Measurements from ENCODE around the gene TBATA. TPM values are rescaled to one million over a fixed set of nuclear protein-coding genes. Genes with fewer than 3 reads are reported as not detected.
A peak's percentile ranks its signal among the peaks of the same experiment; 100 is the strongest.

TBATA gene
- total RNA-seq, 1 experiment from 2014 or later = not detected

DNA sequence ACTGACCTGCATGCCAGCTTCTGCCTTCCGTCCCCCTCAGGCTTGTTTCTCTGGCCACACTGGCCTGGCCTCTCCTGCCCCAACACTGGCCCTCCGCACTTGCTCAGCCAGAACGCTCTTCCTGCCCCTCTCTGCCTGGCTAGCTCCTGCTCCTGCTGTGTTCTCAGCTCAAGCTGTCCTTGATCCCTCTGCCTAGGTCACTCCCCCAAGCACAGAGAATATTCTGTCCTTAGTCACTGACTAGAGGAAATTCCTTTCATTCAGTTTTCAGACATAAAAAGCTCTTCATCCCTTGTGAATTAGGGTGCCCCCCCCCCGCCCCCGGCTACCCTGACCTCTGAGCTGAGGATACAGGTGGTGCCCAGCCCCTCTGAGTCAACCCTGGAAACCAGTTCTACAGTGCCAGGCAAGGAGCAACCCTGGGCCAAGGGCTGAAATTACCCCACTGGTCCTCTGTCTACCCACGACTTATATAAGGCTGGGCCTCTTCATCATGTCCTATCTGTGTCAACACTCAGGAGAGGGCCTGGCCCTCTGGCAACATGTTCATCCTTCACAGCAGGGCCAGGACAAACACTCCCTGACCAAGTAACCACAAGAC, 23.9 kb upstream of the TBATA start:
- no peak for DNase-seq (ENCODE audit: low read depth)

GRCh38 chr10:70807556-70807955, 22.4 kb upstream of the TBATA start:
- no peak for DNase-seq (ENCODE audit: low read depth)

DNA sequence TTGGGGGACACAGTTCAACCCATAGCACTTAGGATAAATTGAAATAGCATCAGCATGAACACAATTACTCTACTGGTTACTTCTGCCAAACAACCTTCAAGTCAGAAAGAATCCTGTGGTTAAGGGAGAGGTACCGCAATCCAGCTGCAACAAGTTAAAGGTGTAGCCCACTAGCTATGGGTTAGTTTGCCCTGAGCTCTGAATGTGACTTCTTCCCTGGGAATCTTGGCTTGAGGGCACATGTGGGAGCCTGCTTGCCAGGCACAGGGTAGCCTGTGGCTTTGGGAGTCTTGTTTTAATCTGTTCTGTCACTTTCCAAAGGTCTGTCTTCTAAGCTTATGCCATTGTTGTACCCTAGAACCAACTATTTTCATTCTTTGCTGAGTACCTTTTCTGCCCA, 21.7 kb upstream of the TBATA start:
- no peak for DNase-seq (ENCODE audit: low read depth)

DNA sequence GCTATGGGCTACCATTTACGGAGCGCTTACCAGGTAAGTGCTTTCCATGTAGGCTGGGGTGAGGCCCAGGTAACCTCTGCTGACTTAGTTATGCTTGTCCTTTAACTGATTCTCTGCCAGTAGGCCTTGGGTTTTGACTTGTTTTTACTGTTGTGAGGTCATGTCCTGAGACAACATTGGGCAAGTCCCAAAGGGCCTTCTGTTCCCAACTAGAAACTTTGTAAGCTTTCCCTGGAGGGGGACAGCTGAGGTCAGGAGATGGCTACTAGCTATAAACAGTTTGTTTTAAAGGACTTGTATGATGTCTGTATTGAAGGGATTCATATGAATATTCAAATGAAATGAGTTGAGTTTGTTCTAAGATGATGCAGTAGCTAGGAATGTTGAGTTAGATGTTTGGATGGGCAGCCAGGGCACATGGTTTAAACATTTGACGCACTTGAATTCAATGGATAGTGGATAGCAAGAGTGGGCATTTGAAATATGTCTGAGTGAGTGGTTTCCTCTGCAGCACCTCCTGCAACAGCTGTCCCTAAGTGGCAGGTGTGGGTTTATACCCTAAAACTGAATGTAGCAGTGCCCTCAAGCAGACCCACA, 20.5 kb upstream of the TBATA start:
- DNase-seq (ENCODE audit: low read depth) = no peak

DNA sequence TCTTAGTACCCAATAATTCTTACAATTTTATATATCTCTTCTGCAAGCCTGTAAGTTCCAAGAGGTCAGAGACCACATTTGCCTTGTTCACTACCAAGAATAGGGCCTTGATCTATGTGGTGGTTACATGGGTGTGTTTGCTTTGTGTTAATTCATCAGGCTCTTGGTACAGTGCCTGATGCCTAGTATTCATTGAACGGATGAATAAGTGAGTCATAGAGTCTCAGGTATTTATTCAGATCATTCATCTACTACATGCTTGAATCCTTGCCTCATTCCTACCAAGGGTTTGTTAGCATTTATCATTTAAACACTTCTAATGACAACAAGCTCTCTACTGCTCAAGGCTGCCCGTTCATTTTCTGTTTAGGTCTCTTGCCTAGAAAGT, 19.2 kb upstream of the TBATA start:
- DNase-seq (ENCODE audit: low read depth) = no peak

- no peak for DNase-seq (ENCODE audit: low read depth)
Observed at GRCh38 chr10:70803775-70804420, 18.7 kb upstream of the TBATA start.

DNA sequence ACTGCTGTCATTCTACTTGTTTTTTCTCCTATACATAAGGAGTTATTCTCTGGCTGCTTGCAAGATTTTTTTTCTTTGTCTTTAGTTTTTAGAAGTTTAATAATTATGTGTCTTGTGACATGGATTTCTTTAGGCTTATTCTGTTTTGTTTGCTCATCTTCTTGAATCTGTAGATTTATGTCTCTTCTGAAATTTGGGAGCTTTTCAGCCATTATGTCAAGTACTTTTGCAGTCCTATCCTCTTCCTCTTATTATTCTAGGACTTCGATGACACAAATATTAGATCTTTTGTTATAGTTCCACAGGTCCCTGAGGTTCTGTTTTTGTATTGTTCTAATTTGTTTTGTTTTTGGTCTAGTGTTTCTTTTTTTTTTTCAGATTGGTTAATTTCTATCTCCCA, 16.7 kb upstream of the TBATA start:
- DNase-seq (ENCODE audit: low read depth) = no peak

DNA sequence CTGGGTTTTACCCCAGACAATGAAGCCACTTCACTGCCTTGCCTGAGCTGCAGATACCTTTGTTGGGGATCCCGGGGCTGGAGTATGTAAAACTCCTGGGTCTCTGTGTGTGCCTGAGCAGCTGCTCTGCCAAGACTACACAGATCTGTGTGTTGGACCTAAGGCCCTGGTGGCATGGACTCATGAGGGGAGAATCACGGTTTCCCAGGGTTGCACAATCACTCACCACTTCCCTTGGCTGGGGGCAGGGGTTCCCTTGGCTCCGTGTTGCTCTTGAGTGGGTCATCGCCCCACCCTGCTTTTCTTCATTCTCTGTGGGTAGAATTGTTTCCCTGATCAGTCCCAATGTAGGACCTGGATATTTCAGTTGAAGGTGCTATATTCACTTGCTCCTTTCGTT, 13.9 kb upstream of the TBATA start:
- DNase-seq (ENCODE audit: low read depth) = peak; percentile 23

DNA sequence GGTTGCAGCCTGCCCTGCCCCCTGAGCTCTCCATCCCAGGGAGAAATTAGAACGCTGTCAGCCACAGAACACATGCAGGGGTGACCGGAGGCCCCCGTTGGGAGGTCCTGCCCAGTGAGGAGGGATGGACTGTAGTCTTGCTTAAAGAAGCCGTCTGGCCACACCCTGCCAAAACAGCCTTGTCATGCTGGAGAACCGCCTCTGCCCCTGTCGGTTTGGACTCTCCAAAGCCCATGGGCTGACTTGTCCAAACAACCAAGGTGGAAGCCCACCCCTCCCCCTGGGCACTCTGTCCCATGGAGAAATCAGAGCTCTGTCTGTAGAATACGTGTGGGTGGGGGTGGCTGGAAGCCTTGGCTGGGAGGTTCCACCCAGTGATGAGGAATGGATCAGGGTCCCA, 12.7 kb upstream of the TBATA start:
- no peak for DNase-seq (ENCODE audit: low read depth)

DNA sequence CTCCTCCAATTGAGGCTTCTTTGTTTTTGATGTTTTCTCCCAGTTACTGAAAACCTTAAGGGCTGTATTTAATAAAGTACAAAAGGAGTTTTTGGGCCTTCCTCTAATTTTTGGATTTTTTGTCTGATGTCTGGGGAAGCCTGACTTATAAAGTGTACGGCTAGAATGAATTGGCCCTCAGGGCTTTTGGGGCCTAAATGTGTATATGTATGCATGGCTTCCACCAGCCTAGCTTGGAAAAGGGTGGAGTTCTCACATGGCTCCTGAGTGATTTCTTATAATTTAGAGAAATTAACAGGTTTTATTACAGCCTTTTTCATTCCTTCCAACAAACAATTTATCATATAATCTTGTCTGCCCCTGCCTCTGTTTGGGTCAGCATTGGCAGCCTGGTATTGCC, 10.4 kb upstream of the TBATA start:
- DNase-seq (ENCODE audit: low read depth) = no peak

DNA sequence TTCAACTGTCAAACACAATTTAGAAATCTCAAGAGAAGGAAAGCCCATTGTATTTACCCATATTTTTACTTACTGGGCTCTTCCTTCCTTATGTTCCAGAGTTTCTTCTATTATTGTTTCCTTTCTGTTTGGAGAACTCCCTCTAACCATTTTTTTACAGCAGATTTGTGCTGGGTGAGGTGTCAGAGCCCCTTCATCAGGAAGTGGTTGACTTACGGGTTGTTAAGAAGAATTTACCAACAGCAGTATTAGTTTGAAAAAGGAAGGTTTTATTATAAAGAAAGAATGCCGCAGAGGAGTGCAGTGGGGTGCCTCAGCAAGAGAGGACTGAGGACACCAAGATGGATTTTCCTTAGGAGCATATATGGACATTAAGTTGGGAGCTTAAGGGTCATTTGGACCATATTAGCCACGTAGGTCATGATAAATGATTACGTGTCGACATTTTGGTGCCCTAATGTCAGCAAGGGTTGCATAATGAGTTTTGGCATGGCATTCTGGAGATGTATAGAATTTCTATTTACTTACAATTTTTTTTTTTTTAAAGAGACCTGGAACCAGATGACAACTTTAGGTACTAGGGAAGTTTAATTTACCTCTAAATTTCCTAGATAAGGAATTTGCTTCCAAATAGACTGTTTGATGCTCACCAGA, 6.3 kb upstream of the TBATA start:
- DNase-seq (ENCODE audit: low read depth) = no peak

DNA sequence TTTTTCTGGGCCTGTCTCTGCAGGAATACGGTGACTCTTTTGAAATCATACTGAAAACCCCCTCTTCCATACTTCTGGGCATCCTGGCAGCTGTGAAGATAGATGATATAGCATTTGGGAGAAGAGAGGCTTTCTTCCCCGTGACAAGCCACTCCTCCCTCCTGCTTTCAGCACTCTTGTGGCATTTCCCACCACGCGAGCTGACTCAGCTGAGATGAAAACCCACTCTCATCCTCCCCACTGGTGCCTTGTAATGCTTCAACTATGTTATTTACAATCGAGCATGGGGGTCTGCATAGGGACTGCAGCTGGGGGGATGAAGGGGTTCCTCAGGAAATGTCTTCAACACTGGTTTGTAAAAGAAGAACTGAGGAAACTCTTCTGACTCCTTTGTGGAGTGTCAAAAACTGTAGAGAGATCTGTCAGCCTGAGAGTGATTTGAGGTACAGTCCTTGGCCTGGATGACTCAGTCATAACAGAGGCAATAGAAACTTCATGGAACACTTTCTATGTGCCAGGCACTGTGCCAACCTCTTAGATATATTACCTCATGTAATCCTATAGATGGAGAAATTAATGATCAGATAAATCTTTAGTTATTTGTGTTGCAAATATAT, 1.7 kb upstream of the TBATA start:
- no peak for DNase-seq (ENCODE audit: low read depth)

DNA sequence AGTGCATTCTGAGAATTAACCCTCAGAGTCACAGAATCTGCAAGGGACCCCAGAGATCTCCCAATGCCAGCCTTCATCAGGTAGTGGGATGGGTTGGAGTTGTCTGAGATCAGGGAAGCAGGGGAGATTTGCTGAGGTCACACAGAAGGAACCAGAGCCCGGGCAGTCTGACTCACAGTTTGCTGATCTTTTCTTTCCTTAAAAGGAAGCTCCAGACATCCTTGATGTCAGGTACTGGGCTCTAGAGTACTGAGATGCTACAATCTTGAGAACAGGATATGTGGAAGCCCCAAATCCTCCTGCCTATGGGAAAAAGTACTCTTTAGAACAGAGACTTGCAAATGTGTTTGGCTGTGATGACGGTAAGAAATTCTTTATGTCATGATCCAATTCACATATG, 706 bp downstream of the TBATA start:
- peak; percentile 24 for DNase-seq (ENCODE audit: low read depth)

DNA sequence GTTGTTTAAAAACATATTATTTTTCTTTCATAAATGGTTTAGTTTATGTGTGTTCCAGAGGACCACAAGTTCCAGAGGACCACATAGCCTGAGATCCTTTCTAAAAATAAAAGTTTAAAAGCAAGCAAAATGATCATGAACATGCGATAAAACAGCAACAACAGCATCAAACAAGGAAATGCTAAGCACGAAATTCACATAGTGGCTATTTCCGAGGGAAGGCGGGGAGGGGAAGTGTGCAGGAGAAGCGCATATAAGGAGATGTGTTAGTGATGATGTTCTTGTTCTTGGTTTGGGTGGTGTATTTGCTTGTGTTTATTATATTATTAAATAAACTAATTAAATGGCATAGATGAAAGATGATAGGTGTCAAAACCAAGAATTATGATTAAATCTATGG, 1.2 kb downstream of the TBATA start:
- DNase-seq (ENCODE audit: low read depth) = no peak

DNA sequence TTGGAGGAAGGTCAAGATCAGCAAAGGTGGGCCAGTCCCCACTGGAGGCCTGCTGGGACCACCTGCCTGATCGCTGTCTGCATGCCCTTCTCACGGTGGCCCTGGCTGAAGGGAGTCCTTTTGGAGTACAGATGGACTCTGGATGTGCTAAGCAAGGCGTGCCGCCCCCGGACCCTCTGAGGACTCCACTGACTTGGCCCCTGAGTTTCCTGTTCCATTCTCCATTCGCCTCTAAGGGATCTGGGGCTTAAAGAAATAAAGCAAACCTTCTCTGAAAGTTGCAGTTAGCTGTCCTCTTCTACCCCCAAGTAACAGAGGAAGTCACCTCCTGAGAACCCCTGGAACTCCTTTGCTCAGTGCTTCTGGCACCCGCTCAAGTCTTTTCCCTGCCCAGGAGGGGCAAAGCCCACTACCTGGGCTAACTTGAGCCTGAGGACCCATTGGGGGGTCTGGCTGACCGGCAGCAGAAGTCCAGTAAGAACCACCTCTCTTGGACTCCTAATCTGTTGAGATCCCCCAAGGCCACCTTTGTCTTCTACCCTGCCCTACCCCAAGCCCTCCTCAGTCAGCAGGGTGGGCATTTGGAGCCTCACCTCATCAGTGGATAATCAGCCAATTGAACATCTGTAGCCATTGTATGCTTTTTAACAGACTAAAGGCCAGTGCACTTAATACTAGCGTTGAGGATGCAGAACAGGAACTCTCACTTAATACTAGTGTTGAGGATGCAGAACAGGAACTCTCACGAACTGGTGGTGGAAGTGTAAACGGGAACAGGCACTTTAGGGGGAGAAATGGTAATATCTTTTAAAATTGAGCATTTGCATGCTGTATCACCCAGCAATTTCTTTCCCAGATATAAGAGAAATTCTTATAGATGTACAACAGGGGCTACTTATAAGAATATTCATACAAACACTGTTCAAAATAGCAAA, 2.2 kb downstream of the TBATA start:
- no peak for DNase-seq (ENCODE audit: low read depth)

GRCh38 chr10:70782086-70782745, 3.0 kb downstream of the TBATA start:
- DNase-seq (ENCODE audit: low read depth) = no peak

DNA sequence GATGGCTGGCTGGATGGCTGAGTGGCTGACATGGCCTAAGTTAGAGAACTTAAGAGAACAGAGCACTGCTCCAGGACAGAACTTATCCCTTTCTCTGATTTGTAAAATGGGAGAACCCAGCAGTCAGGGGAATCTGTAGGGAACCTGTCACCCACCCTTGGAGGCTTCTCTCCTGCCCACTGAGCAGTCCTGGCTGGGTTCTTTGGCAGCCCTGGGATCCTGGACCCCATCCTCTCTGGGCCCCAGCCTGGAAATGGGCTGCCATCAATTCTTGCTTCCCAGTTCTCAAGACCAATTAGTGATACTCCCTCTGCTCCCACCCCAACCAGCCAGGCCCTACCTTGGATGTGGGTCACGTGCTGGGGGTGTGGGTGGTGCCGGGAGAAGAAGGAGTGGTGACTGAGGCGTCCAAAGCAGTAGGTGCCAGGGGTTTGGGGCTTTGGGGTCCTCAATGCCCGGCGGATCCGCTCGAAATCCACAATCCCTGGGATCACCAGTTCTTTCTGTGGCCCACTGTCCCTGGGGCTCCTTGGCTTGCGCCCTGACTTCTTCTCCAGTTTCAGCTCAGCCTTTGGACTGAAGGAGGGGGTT, 3.6 kb downstream of the TBATA start:
- DNase-seq (ENCODE audit: low read depth) = no peak

DNA sequence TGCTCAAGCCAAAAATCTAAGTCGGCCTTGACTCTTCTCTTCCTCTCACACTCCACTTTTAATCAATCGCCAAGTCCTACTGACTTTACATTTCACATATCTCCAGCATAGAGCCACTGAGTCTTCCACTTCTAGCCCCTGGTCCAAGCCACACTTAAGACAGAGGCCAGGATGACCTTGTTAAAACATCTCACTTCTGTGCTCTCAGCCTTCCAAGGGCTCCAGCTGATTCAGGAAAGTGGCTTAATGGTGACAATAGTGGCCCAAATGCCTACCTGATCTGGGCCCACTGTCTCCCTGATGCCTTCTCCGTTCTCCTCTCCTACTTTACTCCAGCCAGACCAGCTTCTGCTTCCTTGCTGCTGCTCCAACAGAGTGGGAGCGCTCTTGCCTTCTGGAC, 4.4 kb downstream of the TBATA start:
- DNase-seq (ENCODE audit: low read depth) = no peak

DNA sequence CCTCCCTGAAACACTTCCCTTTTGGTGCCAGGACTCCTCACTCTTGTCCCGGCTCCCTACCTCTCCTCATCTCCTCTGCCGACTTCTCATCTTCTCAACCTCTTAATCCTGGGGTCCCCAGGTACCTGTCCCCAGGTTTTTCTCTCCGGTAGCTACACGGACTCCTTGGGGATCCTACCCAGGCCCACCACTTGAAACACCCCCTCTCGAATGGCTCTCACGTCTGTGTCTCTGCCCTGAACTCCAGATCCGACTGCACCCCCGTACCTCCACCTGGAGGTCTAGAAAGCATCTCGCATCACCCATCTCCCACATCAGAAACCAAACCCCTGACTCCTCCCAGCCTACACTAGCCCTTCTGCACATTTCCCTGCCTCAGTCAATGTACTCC, 4.8 kb downstream of the TBATA start:
- no peak for DNase-seq (ENCODE audit: low read depth)
